ENCODE data around the gene MEG3. TPM values are rescaled to one million over a fixed set of nuclear protein-coding genes. Genes with fewer than 3 reads are reported as not detected.

Gene MEG3
- total and polyA plus RNA-seq, 2 of the 8 experiments (the other 6 are each of a cell fraction or from before 2014, with no cell fraction given): 0.17 to 1.1 TPM

- no peak for TF ChIP-seq CHD1 (IDR thresholded peaks at IDR 0.05; ENCODE audit: low read depth, low read length)
- no peak for TF ChIP-seq GABPA (IDR thresholded peaks at IDR 0.05; ENCODE audit: borderline replicate concordance, insufficient read depth, low read length)
- no peak for TF ChIP-seq PHF8 (conservative IDR thresholded peaks at IDR 0.05; ENCODE audit: low read depth, low read length)
- TF ChIP-seq RAD21 (IDR thresholded peaks at IDR 0.05 in 1 of 2, conservative IDR thresholded peaks at IDR 0.05 in 1 of 2; ENCODE audit: low read depth in 2 of 2, low read length in 2 of 2): peak; percentile 92
- no peak for TF ChIP-seq E2F6 (IDR thresholded peaks at IDR 0.05)
- no peak for TF ChIP-seq KDM5A (IDR thresholded peaks at IDR 0.05; ENCODE audit: low read length)
- TF ChIP-seq CTCF (IDR thresholded peaks at IDR 0.05; ENCODE audit: control extremely low read depth in 1 of 3, insufficient read depth in 1 of 3, low read depth in 1 of 3, low read length in 3 of 3): peak; percentile 79 to 90 (median 85)
- no peak for TF ChIP-seq FOSL1 (IDR thresholded peaks at IDR 0.05; ENCODE audit: insufficient read depth, low read depth, low read length)
- no peak for TF ChIP-seq HDAC2 (IDR thresholded peaks at IDR 0.05; ENCODE audit: borderline replicate concordance in 1 of 2, low read depth in 2 of 2, low read length in 2 of 2)
- TF ChIP-seq SIN3A (conservative IDR thresholded peaks at IDR 0.05 in 1 of 2, IDR thresholded peaks at IDR 0.05 in 1 of 2; ENCODE audit: low read depth in 1 of 2, low read length in 2 of 2): peak in 1 of 2 experiments; percentile 30; a peak in 1 of 4 replicates
- peak; percentile 75 for TF ChIP-seq MAX (IDR thresholded peaks at IDR 0.05)
- no peak for TF ChIP-seq ZNF274 (IDR thresholded peaks at IDR 0.05; ENCODE audit: borderline replicate concordance, extremely low read depth, low read length)
- TF ChIP-seq KDM4A (IDR thresholded peaks at IDR 0.05; ENCODE audit: low read depth, low read length, severe bottlenecking): no peak
Measured at GRCh38 chr14:100900837-100901390, 75.0 kb downstream of the MEG3 start (continued).

All from H1 (cell line).